Stimulated activated CD8-positive, alpha-beta memory T cell treated with anti-CD3 and anti-CD28 coated beads, Interleukin-7, amount 100 ng/mL, for 4 hours (primary cell): ENCODE data around the gene CBX6.
A peak's percentile ranks its signal among the peaks of the same experiment; 100 is the strongest.

Experiments
- DNase-seq, 2 donors: peaks; one replicate each; pipeline ENCODE4 v3.0.0-alpha.2; 2020; ENCODE audit warnings: low read depth in 2 of 2

The CBX6 gene

DNA sequence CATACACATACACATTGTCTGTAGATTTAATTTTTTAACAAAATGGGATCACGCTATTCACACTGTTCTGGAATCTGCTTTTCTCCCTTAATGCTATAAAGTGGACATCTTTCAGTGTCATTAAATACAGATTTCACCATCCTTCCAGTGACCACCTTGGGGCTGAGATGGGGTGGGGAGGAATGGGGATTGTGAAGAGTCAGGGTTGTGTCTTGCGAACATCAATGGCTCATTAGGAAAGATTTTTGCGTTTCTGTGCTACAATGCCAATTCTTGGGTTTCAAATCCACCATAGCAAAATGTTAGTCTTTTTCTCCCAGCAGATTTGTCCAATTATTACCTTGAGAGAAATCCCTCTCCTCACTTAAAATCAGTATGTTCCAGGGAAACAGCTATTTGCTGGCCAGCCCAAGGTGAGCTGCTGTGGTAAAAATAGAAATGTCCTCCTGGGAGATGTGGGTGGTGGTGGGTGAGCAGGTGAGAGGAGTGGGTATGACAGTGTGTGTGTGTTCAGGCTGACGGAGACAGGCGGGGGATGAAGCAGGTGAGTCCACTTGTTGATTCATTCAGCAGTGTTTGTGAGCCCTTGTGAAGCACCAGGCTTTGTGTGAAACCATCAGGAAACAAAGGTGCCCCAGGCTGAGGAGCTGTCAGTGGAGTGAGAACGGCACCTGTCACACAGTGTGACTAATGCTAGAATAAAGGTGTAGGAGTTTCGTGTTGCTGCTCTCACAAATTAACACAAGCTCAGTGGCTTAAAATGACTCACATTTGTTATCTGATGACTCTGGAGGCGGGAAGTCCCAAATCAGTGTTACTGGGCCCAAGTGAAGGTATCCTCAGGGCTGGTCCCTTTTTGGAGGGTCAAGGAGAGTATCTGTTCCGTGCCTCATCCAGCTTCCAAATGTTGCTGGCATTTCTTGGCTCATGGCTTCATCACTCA is 1.7 kb upstream of the CBX6 start:
- peak; percentile 65 to 76 for DNase-seq

DNA sequence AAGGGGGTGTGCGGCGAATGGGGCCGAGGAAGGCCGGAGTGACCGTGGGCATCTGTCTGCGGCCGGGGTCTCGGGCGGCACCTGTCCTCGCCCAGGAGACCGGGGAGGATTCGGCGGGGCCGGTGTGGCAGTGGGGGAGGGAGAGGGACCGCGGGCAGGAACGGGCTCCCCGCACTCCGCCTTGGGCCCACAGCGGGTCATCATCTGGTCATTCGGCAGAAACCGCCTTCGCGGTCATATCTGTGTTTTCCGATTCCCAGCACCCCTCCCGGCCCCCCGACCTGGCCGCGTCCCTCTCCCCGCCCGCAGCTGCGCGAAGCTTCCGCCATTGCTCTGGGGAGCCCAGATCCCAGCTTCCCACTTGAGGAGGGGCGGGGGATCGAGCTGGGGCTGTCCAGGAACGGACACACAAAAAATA is 824 bp upstream of the CBX6 start:
- DNase-seq = no peak

DNA sequence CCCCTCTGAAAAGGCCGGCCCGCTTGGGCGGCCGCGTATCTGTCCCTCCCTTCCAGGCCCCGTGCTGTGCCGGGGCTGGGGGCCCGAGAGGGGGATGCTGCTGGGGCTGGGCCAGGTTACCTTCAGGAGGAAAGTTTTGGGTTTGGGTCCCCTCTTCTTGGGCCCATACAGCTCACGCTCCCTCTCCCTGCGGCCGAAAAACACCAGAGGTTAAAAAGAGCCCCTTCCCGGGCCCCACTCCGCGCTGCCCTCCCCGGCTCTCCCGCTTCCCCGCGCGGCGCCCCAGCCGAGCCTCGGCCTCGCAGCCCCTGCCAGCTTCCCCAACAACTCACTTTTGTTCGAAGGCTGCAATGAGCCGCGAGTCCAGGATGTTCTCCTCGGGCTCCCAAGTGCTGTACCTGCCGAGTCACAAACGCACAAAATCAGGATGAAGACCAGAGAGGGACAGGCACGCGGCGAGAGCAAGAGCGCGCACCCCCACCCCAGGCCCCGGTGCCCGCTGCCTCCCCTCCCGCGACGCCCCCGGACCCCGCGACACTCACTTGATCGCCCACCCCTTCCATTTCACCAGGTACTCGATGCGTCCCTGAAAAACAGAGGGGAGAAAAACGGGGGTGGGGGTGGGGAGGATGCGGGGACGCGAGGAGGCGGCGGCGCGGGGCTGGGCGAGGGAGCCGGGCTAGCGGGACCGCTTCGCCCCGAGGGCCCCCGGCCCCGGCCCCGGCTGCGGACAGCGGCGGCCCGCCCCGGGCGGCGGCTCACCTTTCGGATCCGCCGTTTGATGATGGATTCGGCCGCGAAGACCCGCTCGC is 450 bp downstream of the CBX6 start:
- DNase-seq = peak; percentile 16 to 38

DNA sequence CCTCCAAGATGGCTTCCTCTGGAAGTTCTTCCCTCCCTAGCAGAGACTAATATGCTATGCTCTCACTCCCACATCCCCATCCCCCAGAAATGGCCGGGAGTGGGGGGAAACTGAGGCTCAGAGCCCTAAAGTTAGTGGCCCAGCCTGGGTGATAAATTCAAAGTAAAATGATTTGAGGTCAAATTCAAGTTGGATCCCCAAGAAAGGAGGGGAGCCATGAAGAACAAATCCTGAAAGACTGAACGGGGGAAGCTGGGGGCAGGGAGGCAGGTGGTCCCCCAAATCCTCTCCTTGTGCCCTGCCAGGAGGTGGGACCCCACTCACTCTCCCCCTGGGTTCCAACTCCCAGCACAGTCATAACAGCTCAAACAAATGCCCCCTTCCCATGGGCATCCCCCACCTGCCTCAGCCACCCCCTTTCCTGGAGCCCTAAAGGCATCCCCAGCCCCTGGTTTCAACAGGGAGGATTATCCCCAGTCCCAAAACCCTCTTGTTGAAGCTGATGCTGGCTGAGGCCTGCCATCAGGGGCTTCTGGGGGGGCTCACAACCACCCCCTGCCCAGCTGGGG is 1.1 kb downstream of the CBX6 start:
- DNase-seq = no peak

DNA sequence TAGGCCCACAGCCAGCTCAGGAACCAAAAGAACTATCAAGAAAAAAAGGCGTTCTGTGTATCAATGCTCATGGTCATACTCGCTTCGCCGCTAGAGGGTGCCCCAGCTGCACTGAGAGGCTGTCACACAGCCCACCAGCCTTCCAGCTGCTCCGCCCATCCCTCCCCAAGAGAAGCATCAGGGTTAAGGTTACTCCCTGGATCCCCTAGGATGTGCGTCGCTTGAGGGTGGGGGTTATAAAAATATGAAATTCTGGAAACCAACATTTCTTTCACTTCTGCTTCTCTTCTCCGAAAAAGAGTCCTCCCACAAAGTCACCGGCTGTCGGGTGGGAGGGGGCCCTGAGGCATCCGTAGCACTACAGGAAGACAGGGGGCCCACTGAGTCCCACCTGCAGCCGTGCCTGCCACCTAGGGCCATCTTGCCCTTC is 1.7 kb downstream of the CBX6 start:
- DNase-seq = peak; percentile 80 to 81

DNA sequence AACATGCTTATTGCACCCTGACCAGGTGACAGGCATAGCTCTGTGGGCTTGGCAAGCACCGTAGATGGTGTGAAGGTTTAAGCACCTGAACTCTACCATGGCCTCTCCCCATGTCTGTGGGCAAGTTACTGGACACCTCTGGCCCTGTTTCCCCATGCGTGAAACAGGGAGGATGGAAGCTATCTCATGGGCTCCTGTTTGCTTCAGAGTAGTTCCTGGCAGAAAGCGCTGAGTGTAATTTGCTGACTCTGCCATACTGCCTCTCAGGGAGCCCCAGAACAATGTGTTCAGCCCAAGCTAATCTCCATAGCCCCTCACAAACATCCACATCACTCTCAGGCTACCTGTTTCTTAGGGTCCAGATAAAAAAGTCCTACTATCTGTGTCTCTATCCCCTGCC is 2.4 kb downstream of the CBX6 start:
- DNase-seq = no peak

DNA sequence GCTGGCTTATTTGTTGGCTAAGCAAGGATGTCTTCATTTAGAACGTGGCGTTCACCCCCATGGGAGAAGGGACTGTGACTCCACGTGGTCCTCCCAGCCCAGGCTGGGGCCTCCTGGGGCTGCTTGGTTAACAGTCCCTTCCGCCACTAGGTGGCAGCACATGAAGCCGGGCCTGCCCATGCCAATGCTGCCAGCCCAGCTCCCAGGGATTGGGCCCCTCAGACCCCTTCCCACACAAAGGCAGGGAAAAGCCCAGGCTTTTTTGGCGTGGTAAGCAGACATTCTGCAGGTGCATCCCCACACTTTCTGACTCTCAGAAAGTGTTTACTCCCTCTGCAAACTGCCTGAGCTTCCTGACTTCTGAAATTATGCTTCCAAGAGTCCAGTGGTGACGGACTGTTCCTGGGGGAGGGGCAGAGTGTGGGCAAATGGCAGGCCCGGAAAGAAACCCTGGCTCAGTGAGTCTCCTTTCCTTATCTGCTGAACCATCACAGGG is 3.1 kb downstream of the CBX6 start:
- peak; percentile 67 to 69 for DNase-seq

DNA sequence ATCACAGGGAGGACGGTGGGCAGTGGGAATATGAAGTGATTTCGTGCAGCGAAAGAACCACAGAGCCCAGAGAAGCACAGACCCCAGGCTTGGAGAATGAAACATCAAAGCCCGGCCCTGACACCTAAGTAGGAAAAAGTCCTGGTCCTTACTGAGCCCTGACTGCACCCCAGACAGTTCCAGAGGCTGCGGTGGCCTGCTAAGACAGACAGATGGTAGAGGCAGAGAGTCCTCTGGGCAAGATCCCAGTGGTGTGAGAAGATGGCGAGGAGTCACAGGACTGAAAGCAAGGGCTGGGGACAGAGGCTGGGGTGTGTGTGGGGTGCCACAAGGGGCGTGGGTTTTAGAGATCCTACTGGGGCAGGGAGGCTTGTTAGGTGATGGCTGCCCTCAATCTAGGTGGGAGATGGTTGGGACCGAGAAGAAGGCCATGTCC is 3.7 kb downstream of the CBX6 start:
- DNase-seq = no peak

DNA sequence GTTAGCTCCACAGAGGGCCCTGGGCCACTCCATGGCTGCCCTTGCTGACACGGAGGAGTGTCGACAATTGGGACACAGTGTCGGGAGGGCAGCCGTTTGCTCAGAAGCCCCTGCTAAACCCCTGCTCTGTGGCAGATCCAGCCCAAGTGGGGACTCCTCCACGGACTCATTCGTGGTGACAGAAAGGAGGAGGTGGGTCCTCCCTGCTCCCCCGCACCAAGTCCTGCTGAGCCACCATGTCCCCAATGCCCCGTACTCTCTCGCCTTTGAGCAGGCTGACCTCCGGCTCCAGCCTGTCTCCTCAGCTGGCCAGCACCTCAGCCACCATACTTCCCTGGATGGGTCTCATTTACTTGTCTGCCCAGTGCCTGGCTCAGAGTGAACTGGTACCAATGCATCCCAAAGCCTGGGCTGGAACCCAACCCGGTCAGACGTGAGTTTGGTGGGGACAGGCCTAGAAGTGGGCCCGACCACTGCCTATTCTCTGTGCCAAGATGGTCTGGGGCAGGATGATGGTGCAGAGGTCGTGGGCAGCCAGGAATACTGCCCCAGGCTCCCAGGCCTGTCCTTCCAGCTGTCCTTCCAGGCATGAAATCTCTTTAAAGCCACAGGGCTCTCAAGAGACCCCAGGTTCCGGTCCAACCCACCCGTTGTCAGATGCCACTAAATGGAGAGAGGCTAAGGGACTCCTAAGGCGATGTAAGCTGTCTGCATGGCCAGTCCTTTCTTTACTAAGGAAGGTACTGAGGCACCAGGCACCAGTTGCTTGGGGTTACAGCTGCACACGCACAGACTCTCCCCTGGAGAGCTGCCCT is 4.3 kb downstream of the CBX6 start:
- no peak for DNase-seq

DNA sequence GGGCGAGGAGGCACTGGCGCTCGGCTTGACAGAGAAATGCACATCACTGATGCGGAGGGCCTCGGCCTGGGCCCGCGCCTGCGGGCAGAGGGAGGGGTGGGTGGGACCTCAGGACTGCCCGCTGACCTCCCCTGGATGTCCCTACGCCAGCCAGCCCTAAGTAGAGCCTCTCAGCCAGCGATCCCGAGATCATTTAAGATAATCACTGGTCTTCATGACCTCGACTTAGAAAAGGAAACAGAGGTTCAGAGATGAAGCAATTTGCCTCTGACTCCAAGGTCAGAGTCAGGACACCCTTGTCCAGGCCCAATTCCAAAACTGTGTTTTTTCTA is 4.9 kb downstream of the CBX6 start:
- no peak for DNase-seq

DNA sequence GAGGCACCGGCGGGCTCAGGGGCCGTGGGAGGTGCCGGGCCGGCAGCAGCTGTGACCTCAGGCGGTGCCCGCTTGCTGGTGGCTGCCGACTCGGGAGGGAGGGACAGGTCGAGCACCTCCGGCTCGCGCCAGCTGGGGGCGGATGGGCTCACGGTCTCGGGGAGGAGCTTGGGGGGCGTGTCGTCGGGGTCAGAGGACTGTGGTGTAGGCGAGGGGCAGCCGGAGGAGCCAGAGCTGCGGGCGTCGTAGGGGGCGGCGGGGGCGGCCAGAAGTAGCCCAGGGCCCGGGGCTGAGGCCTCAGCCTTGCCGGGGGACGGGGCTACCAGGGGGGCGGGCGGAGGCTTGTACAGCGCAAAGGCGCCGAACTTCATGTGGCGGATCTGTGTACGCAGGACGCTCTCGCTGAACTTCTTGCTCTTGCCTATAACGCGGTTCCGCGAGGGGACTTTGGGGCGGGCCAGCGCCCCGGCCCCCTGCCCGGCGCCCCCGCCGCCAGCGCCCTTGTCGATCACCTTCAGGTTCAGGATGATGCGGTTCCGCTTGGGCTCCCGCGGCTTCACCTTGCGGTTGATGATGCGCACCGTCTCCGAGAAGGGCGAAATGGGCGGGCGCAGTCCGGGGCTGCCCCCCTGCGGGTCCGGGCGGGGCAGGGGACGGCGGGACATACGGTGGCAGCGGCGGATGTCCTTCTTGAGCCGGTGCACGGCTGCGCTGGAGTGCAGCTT is 5.5 kb downstream of the CBX6 start:
- DNase-seq = no peak

DNA sequence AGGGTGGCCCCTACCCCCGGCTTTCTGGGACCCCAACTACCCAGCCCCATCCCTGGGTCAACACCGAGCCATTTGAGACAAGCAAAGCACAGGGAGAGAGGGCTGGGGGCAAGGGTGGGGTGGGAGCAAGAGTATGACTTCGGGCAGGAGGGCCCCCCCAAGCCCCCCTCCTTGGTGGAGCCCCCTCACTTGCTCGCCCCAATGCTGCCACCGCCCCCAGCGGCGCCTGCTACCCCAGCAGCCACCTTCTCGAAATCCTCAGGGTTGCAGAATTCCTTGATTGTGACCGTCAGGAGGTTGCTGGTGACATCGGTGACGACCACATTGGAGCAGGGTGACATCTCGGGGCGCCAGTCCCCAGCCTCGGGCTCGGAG is 6.0 kb downstream of the CBX6 start:
- no peak for DNase-seq

DNA sequence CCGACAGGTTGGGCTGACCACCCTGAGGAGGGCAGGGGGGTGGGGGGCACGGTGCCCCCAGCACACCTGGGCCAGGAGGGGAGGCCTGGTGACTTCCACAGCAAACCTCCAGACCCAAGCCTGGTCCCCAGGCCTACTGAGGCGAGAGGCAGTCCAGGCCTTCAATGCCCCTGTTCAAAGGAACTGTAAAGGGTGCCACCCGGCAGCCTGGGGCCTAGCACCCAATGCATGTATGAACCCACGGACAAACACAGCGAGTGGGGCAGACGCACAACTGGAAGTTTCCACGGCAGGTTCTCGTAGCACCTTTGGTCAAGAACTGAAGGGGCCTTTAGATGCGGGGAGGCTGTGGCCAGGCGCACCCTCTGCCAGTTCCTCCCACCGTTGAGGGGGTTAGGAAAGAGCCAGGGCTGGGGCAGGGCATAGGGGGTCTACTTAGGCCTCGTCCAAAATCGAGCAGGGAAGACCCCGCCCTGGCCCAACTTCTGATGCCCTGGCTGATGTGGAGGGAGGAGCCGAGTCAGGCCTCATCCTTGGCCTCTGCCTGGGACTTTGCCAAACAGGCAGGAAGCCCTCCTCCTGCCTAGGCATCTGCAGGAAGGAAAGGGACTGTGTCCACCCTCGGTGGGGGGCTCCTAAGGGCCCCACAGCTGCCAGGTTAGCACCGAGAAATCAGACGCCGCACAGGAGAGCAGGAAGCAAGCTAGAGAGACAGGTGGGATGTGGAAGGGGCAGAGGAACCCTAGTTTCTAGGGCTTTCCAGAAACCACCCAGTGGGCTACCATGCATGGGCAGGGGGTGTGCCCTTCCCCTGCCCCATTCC is 6.6 kb downstream of the CBX6 start:
- DNase-seq = no peak

DNA sequence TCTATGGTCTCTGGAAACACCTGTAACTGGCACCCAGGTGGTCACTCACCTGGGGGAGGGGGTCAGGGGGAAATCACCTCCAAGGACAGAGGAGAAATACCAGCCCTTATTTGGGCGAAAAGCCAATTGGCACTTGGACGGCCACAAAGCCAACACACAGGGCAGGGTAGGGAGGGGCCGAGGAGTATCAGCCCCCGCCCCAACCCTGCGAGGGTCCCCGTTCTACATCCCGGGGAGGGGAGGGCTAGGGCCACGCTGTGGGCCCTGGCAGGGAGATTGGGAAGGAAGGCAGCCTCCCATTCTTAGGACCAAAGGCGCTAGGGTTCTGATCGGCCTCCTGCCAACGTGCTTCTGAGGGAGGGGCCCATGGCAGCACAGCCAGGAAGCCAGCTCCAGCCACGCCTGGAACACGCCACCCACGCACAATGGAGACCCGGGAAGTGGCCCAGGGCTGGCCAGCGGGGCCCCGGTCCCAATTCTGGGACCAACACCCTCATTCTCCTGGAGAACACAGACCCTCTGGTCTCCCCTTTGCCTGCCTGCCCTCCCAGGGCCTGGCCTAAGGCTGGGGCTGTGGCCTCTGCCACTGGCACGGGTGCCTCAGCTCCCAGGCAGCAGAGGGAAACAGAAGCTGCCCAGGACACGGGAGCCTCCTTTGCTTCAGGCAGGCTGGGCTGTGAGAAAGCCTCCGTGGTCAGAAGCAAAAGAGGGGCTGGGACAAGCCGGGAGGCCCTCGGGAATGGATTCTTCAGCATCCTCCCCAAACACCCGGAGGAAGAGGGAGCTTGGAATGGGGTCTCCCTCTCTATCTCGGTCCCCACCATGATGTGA is 7.4 kb downstream of the CBX6 start:
- no peak for DNase-seq

DNA sequence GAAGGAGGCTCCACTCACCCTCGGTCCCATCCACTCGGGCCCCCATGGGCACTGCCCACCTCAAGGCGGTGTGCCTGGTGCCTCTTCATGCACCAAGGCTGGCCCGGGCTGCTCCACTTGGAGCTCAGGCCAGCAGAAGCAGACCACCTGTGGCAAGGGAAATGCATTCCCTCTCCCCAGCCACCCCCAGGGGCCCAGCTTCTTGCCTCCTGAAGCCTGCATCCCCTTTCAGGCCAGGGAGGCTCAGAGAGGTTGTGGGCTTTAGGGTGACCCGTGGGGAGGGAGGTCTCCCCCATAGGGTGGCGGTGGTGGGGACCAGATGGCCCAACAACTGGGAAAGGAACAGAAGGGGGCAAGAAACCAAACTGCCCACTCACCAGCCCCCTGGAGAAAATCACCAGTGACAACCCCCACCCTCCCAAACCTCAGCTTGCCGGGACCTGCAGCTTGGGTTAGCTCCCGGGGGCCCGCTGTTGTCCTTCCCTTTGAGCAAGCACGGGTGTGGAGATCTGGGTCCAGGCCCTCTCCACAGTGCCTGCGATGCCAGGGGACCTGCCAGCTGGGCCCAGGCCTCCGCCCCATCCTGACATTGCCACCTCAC is 8.4 kb downstream of the CBX6 start:
- DNase-seq = no peak

DNA sequence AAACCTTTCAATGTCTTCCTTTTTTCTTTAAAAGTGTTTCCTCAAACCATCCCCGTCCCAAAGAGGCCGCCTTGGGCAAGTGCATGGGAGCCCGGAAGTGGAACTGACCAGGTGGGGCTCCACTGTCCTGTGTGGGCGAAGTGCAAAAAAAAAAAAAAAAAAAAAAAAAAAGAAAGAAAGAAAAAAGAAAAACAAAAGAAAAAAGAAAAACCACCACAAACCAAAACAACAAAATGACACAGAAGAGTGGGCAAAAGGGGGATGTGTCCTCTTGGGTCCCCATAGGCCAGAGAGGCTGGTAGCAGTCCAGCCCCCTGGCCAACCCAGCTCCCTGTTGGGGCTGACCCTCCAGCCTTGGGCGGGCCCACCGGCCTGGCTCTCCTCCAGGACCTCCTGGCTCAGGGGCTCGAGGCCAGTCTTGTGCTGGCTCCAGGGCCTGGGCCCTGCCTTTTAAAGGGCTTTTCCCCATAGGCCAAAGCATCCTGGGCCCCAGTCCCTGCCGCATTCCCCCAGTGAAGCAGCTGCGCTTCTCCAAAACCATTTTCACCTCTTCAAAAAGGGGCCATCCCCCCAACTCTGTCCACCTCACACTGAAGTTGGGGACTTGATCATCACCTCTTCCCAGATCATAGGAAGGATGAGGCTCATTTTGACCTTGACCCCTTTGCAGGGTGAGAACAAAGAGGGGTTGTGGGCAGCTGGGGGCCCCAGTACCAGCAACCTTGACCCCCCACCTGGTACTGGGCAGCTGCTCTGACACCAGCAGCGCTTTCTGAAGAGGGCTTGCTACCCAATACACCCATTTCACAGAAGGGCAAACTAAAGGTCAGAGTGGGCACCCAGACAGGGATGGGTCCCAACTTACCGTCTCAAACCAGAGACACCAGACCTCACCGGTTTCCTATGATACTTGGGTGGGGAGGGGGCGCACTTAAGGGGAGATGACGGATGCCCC is 9.4 kb downstream of the CBX6 start:
- no peak for DNase-seq

DNA sequence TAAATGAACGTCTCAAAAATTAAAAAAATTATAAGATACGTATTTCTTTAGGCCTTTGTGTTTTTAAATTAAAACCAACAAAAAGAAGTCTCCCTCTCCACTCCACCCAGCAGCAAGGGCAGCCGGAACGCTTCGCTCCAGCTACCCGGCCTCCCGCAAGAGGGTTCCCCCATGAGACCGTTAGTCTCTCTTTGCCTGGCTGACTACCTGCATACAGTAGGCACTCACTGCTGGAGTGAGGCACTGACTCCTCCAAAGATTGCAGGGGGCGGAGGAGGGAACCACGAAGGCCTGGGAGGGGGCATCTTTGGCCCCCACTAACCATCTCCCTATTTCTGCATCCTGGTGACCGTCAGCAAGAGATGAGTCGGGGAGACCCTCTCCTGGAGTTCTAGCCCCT is 10.1 kb downstream of the CBX6 start:
- no peak for DNase-seq
